GM12892 (cell line): ENCODE measurements around the gene NXPH1.

ENCODE experiments used
- DNase-seq: peaks from one replicate; pipeline ENCODE4 v3.0.0; 2011; ENCODE audit not compliant: insufficient read length
- FAIRE-seq: peaks from 2 replicates; lab custom pipeline; 2011; peaks lifted over from hg19 to GRCh38; lab: Jason Lieb, UNC
- POLR2A ChIP-seq: IDR thresholded peaks from 2 replicates; pipeline ENCODE4 v1.6.1; 2011; ENCODE audit warnings: low read depth, low read length, control low read depth
- POLR2AphosphoS5 ChIP-seq: IDR thresholded peaks from 2 replicates; pipeline ENCODE4 v1.6.1; 2011; ENCODE audit warnings: low read depth, low read length, control low read depth
- TAF1 ChIP-seq: IDR thresholded peaks from 2 replicates; pipeline ENCODE4 v1.6.1; 2011; ENCODE audit warnings: low read depth, mild to moderate bottlenecking, control low read depth, low read length, borderline replicate concordance

Gene NXPH1

DNA sequence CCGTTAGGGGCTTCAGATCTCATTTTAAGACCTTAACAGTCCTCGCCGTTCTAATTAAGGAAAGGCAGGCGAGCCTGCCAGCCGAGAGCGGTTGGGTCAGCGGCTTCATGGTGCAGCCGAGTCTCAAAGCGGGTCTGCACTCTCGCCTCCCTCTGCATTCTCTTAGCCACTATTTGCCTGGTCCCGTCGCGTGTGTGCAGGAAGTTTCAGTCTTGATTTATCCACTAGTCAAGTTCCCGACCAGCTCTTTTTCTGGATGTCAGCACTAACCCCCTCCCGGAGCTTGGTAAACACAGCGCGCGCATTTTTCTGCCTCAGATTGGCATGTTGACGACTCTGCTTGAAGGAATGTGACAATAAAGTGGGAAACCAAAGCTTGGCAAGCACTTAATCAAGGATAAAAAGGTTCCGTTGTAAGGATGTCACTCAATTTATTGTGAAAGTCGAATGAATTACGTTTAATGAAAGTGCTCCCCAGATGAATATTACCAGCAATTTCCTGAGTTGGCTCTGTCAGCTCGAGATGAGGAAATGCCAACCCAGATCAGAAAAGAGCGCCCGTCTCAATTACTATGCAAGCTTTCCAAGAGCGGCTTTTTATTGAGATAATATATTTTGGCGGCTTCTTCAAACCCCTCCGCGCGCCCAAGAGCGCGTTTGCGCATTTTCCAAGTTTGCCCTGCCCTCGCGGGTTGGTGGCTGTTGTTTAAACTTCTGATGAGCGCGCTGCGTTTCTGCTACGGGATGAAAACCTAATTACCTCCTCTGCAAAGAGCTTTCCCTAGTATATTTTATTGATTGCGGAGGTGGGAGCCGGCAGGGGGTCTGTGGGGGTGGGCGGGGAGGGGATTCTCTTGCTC, 7.9 kb downstream of the NXPH1 start:
- DNase-seq (no peak), FAIRE-seq (no peak)
- TF ChIP-seq POLR2AphosphoS5: no peak
- TF ChIP-seq TAF1: no peak
- TF ChIP-seq POLR2A: no peak

- DNase-seq (no peak), FAIRE-seq (no peak)
Observed at GRCh38 chr7:8442051-8442813, 8.8 kb downstream of the NXPH1 start.

DNA sequence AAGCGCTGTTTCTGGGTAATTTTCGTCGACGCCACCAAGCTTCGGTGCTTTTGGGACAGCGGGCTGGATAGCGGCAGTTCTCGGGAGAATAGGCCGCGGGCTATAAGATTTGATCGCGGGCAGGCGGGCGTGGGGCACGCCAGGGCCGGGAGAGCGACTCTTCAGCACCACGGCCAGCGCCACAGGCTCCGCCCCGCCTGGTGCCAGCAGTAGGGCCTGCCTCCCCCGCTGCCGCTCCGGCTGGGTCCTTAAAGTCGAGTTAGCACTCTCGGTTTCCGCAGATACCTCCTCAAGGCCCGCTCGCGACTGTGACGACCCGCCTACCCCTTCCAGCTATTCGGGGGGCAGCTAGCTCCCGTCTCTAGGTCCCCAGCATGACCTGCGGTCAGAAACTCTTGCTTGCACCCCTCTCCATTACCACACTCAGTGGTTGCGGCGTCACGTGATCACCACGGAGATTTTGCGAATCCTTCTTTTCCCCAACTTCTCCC, 9.4 kb downstream of the NXPH1 start:
- no peak for FAIRE-seq
- TF ChIP-seq POLR2AphosphoS5 (no peak), TAF1 (no peak), POLR2A (no peak)
- no peak for DNase-seq

More at GRCh38 chr7:8442051-8442813, 8.8 kb downstream of the NXPH1 start:
- TF ChIP-seq POLR2A: no peak
- TF ChIP-seq TAF1: no peak
- no peak for TF ChIP-seq POLR2AphosphoS5

DNA sequence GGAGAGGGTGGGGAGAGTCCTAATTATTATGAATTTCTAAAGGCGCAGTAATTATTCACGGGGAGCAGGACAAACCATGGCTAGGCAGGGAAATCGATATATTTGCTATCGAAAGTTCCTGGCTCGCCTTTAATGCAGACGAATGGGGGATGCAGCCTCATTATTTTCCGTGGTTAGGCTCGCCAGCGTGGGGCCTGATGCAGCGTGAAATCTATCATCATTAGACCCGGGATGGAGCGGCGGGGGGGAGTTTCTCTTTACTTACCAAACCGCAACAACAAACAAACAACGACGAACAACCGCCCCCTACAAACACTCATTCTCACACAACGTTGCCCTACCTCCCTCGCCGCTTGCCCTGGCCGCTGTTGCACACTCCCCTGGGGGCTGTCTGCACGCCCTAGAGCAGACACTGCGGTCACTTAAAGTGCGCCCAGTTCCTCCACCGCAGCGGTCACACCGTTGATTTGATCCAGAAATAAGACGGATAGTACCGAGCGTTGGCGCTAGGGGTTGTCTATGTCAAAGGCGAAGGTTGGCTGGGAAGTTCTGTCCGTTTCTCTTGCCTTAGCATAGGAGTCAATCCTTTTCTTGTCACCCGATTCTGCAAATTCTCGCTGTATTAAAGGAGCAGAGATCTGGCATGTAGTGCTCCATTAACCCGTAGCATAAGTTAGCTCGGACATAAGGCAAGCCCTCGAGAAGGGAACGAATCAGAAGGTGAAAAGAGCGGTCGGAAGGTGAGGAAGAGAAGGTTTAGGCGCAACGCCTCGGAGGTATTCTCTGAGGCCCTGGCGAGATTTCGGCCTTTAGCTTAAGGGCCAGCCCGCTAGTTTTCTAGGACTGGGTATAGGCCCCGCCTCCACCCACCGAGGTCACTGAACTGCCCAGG, 10.4 kb downstream of the NXPH1 start:
- TF ChIP-seq TAF1: no peak
- TF ChIP-seq POLR2A: no peak
- TF ChIP-seq POLR2AphosphoS5: no peak
- DNase-seq (no peak), FAIRE-seq (no peak)

- TF ChIP-seq POLR2AphosphoS5 (no peak), TAF1 (no peak), POLR2A (no peak)
- FAIRE-seq (no peak), DNase-seq (no peak)
Observed at GRCh38 chr7:8444468-8444769, 11.0 kb downstream of the NXPH1 start.

DNA sequence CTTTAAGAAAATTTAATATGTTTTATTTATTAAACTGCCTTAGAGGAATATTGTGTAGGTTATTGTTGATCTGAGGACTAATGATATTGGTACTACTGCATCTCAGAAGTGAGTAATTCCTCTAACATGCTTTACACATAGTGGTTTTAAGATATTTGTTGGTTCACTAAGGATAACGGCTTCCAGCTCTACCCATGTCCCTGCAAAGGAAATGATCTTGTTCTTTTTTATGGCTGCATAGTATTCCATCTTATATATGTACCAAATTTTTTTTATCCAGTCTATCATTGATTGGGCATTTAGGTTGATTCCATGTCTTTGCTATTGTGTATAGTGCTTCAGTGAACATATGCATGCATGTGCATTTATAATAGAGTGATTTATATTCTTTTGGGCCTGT, 20.1 kb downstream of the NXPH1 start:
- DNase-seq (no peak), FAIRE-seq (no peak)
- TF ChIP-seq POLR2AphosphoS5 (no peak), POLR2A (no peak), TAF1 (no peak)

GRCh38 chr7:8455426-8455825, 22.0 kb downstream of the NXPH1 start:
- FAIRE-seq: no peak
- no peak for DNase-seq

DNA sequence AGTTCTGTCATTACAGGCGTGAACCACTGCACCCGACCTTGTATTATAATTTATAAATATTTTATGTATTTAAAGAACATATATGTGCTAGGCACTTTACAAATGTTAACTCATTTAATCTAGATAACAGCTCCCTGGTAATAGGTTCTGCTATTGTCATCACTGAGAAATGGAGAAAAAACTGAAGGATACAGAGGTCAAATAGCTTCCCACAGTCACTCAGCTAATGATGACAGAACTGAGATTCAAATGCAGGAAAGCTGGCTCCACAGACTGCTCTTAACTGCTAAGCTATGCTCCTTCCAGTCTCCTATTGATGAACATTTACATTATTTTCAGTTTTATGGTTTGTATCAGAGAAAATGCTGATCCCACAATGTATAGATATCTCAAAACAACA, 28.9 kb downstream of the NXPH1 start:
- DNase-seq (no peak), FAIRE-seq (no peak)
- TF ChIP-seq POLR2AphosphoS5: no peak
- TF ChIP-seq POLR2A: no peak
- no peak for TF ChIP-seq TAF1

More at GRCh38 chr7:8455426-8455825, 22.0 kb downstream of the NXPH1 start:
- no peak for TF ChIP-seq POLR2A
- no peak for TF ChIP-seq TAF1
- TF ChIP-seq POLR2AphosphoS5: no peak

GRCh38 chr7:8465338-8465737, 31.9 kb downstream of the NXPH1 start:
- FAIRE-seq (no peak), DNase-seq (no peak)
- no peak for TF ChIP-seq POLR2AphosphoS5
- no peak for TF ChIP-seq POLR2A
- no peak for TF ChIP-seq TAF1

- no peak for DNase-seq
- no peak for TF ChIP-seq TAF1
- no peak for TF ChIP-seq POLR2A
- TF ChIP-seq POLR2AphosphoS5: no peak
- FAIRE-seq: no peak
Observed at GRCh38 chr7:8480527-8480926, 47.1 kb downstream of the NXPH1 start.

- FAIRE-seq: no peak
- TF ChIP-seq POLR2A (no peak), POLR2AphosphoS5 (no peak), TAF1 (no peak)
- DNase-seq: no peak
Observed at GRCh38 chr7:8481096-8481495, 47.7 kb downstream of the NXPH1 start.
